Measurements from ENCODE around the gene ASPA.

ASPA gene

DNA sequence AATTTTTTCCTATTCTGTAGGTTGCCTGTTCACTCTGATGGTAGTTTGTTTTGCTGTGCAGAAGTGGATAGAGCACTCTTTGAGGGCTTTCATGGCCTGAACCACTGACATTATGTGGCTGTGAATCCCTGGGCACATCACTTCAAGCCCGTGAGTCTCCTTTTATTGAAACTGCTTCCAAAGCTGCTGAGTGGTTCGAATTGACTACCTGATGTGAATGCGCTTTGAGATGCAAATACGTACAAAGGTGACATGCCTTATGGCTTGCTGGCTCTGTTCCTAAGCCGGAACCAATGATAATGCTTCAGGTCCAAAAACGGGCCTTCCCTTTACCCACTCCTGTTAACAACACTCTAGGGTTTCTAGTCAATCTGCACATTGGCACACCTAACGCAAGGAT is 34.3 kb downstream of the ASPA start:
- peaks cover 0 to 2% of the 10 kb centered on the region in 2 donors for H3K9me3 ChIP-seq (replicated peaks in 1 of 2; ENCODE audit: control insufficient read depth in 2 of 2, insufficient read depth in 1 of 2, low read depth in 1 of 2, low read length in 2 of 2)
- H2AK5ac ChIP-seq (ENCODE audit: low read depth, low read length) = no peak overlapping the region
- no peak overlapping the region for H3K4ac ChIP-seq (ENCODE audit: low read length)
- no peak overlapping the region for H4K91ac ChIP-seq (ENCODE audit: low read depth, low read length, poor library complexity)
- no peak overlapping the region for H3K14ac ChIP-seq (ENCODE audit: low read length)
- H4K8ac ChIP-seq (ENCODE audit: low read depth, low read length) = no peak overlapping the region
- H2AFZ ChIP-seq (ENCODE audit: low read length) = no peak overlapping the region
- H2BK120ac ChIP-seq (ENCODE audit: low read depth, low read length) = no peak overlapping the region
- no peak overlapping the region for H2BK5ac ChIP-seq (ENCODE audit: low read length)
- no peak overlapping the region for H2BK12ac ChIP-seq (ENCODE audit: low read length)
- H3K4me2 ChIP-seq (ENCODE audit: insufficient read depth, low read length, poor library complexity, severe bottlenecking) = no peak overlapping the region
- no peaks in the 10 kb centered on the region for H3K79me1 ChIP-seq (ENCODE audit: low read depth, low read length)
- no peak overlapping the region for H3K27ac ChIP-seq (replicated peaks; ENCODE audit: low read length)
- no peak overlapping the region for H2BK15ac ChIP-seq (ENCODE audit: low read length)
- H3K4me3 ChIP-seq (ENCODE audit: low read length in 2 of 2) = no peak overlapping the region
- no peak for DNase-seq (ENCODE audit: low spot score)
- no peak overlapping the region for H3K23ac ChIP-seq (ENCODE audit: low read depth, low read length, poor library complexity)
- H3K27me3 ChIP-seq (ENCODE audit: control insufficient read depth in 3 of 3, insufficient read depth in 3 of 3, low read depth in 1 of 3, low read length in 3 of 3) = no peaks in the 10 kb centered on the region
- peaks cover 0 to 8% of the 10 kb centered on the region in 2 donors for H3K36me3 ChIP-seq (replicated peaks in 1 of 2; ENCODE audit: control insufficient read depth in 2 of 2, insufficient read depth in 2 of 2, low read length in 2 of 2)
- H3K9ac ChIP-seq (ENCODE audit: low read depth, low read length, poor library complexity) = no peak overlapping the region
- no CpG with 5 or more reads among the region's 7 CpGs for WGBS, 2 donors (ENCODE audit: extremely low coverage in 2 of 2, insufficient read length in 2 of 2, insufficient replicate concordance in 1 of 2)
- peaks cover 17 to 19% of the 10 kb centered on the region in 2 donors for H3K4me1 ChIP-seq (ENCODE audit: control insufficient read depth in 2 of 2, insufficient read depth in 1 of 2, low read depth in 1 of 2, low read length in 2 of 2)
- H3K18ac ChIP-seq (ENCODE audit: low read length) = no peak overlapping the region

DNA sequence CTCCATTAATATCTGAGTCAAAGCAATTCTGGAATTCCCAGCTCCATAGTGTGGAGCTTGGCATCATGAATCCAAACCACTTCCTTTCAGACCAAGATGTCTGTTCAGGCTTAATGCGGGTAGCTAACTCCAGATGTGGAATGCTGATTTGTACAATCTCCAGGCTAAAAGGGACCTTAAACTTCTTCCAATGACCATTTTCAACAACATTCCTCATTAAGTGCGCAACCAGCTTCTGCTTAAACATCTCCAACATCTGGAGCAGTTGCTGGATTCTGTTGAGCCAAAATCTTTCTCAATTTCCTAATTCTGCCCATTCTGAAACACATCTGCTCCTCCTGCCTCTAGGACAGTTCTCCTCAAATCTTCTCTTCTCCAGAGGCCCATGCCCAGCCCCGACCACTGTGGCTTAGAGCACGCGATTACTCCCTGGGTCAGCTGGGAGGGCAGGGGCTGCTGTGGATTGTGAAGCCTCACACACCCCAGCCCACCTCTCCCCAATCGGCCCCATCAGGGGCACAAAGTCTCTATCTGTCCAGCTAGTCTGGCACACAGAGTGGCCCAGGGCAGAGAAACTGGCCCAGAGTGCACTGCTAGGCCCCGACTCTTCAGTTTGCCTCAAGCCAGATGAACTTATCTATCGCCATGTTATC is 36.2 kb downstream of the ASPA start:
- no peak overlapping the region for H3K9ac ChIP-seq (ENCODE audit: low read depth, low read length, poor library complexity)

DNA sequence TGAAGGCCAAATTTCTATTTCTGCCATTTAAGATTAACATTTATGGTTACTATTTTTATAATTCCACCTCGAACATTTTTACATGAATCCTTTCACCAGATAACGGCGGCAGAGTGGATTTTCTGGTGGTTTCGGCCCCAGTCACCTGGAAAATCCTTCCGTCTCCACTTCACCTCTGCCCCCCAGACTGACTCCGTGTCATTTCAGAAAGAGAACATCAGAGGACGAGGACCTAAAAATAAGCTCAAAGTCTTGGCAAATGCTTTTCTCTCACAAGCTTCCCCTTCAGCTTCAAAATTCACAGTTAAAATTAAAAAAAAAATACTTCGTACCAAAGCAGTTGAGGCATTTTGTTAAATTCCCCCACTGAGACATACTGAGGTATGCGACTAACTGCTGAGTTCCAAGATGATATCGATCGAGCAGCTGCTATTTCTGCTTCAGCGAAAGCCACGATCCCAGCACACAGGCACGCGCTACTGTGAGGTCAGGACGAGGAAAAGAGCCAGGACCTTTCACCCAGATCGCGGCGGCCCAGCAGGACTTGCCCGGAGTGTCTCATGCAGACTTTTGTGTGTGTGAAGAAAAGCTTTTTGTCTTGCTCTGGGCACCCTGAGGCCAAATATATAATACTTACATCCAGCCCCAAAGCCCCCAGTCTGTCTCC is 36.8 kb downstream of the ASPA start:
- Histone ChIP-seq H3K18ac (ENCODE audit: low read length) (peak overlapping the region; percentile 50), H2BK12ac (ENCODE audit: low read length) (no peak overlapping the region), H4K8ac (ENCODE audit: low read depth, low read length) (no peak overlapping the region), H4K91ac (ENCODE audit: low read depth, low read length, poor library complexity) (peak overlapping the region; percentile 66), H3K4me2 (ENCODE audit: insufficient read depth, low read length, poor library complexity, severe bottlenecking) (no peak overlapping the region), H3K23ac (ENCODE audit: low read depth, low read length, poor library complexity) (no peak overlapping the region), H3K36me3 (replicated peaks in 1 of 2; ENCODE audit: control insufficient read depth in 2 of 2, insufficient read depth in 2 of 2, low read length in 2 of 2) (peaks cover 0 to 8% of the 10 kb centered on the region in 2 donors), H2BK120ac (ENCODE audit: low read depth, low read length) (no peak overlapping the region), H3K4ac (ENCODE audit: low read length) (no peak overlapping the region), H2BK15ac (ENCODE audit: low read length) (no peak overlapping the region), H2BK5ac (ENCODE audit: low read length) (no peak overlapping the region), H3K14ac (ENCODE audit: low read length) (no peak overlapping the region), H3K9me3 (replicated peaks in 1 of 2; ENCODE audit: control insufficient read depth in 2 of 2, insufficient read depth in 1 of 2, low read depth in 1 of 2, low read length in 2 of 2) (peaks cover 0 to 2% of the 10 kb centered on the region in 2 donors), H3K27ac (replicated peaks; ENCODE audit: low read length) (peak overlapping the region; percentile 58), H2AK5ac (ENCODE audit: low read depth, low read length) (no peak overlapping the region), H3K9ac (ENCODE audit: low read depth, low read length, poor library complexity) (no peak overlapping the region), H3K79me1 (ENCODE audit: low read depth, low read length) (no peaks in the 10 kb centered on the region), H3K27me3 (ENCODE audit: control insufficient read depth in 3 of 3, insufficient read depth in 3 of 3, low read depth in 1 of 3, low read length in 3 of 3) (no peaks in the 10 kb centered on the region), H3K4me1 (ENCODE audit: control insufficient read depth in 2 of 2, insufficient read depth in 1 of 2, low read depth in 1 of 2, low read length in 2 of 2) (peaks cover 17 to 19% of the 10 kb centered on the region in 2 donors), H3K4me3 (ENCODE audit: low read length in 2 of 2) (no peak overlapping the region), H2AFZ (ENCODE audit: low read length) (peak overlapping the region; percentile 30)
- WGBS, 2 donors (ENCODE audit: extremely low coverage in 2 of 2, insufficient read length in 2 of 2, insufficient replicate concordance in 1 of 2) = no CpG with 5 or more reads among the region's 20 CpGs
- peak; percentile 53 for DNase-seq (ENCODE audit: low spot score)

More for the DNA sequence above, 36.2 kb downstream of the ASPA start:
- no CpG with 5 or more reads among the region's 8 CpGs for WGBS, 2 donors (ENCODE audit: extremely low coverage in 2 of 2, insufficient read length in 2 of 2, insufficient replicate concordance in 1 of 2)
- no peak overlapping the region for H3K4me2 ChIP-seq (ENCODE audit: insufficient read depth, low read length, poor library complexity, severe bottlenecking)
- H2AFZ ChIP-seq (ENCODE audit: low read length) = no peak overlapping the region
- no peak overlapping the region for H2BK120ac ChIP-seq (ENCODE audit: low read depth, low read length)
- no peak overlapping the region for H3K14ac ChIP-seq (ENCODE audit: low read length)
- H3K27ac ChIP-seq (replicated peaks; ENCODE audit: low read length) = no peak overlapping the region
- H3K23ac ChIP-seq (ENCODE audit: low read depth, low read length, poor library complexity) = no peak overlapping the region
- no peak overlapping the region for H4K8ac ChIP-seq (ENCODE audit: low read depth, low read length)
- peaks cover 17 to 19% of the 10 kb centered on the region in 2 donors for H3K4me1 ChIP-seq (ENCODE audit: control insufficient read depth in 2 of 2, insufficient read depth in 1 of 2, low read depth in 1 of 2, low read length in 2 of 2)
- no peak overlapping the region for H2BK12ac ChIP-seq (ENCODE audit: low read length)
- H3K27me3 ChIP-seq (ENCODE audit: control insufficient read depth in 3 of 3, insufficient read depth in 3 of 3, low read depth in 1 of 3, low read length in 3 of 3) = no peaks in the 10 kb centered on the region
- H3K4me3 ChIP-seq (ENCODE audit: low read length in 2 of 2) = no peak overlapping the region
- H2AK5ac ChIP-seq (ENCODE audit: low read depth, low read length) = no peak overlapping the region
- no peak for DNase-seq (ENCODE audit: low spot score)
- H2BK15ac ChIP-seq (ENCODE audit: low read length) = no peak overlapping the region
- peaks cover 0 to 8% of the 10 kb centered on the region in 2 donors for H3K36me3 ChIP-seq (replicated peaks in 1 of 2; ENCODE audit: control insufficient read depth in 2 of 2, insufficient read depth in 2 of 2, low read length in 2 of 2)
- H3K79me1 ChIP-seq (ENCODE audit: low read depth, low read length) = no peaks in the 10 kb centered on the region
- peaks cover 0 to 2% of the 10 kb centered on the region in 2 donors for H3K9me3 ChIP-seq (replicated peaks in 1 of 2; ENCODE audit: control insufficient read depth in 2 of 2, insufficient read depth in 1 of 2, low read depth in 1 of 2, low read length in 2 of 2)
- no peak overlapping the region for H2BK5ac ChIP-seq (ENCODE audit: low read length)
- peak overlapping the region; percentile 66 for H4K91ac ChIP-seq (ENCODE audit: low read depth, low read length, poor library complexity)
- no peak overlapping the region for H3K4ac ChIP-seq (ENCODE audit: low read length)
- H3K18ac ChIP-seq (ENCODE audit: low read length) = peak overlapping the region; percentile 29

DNA sequence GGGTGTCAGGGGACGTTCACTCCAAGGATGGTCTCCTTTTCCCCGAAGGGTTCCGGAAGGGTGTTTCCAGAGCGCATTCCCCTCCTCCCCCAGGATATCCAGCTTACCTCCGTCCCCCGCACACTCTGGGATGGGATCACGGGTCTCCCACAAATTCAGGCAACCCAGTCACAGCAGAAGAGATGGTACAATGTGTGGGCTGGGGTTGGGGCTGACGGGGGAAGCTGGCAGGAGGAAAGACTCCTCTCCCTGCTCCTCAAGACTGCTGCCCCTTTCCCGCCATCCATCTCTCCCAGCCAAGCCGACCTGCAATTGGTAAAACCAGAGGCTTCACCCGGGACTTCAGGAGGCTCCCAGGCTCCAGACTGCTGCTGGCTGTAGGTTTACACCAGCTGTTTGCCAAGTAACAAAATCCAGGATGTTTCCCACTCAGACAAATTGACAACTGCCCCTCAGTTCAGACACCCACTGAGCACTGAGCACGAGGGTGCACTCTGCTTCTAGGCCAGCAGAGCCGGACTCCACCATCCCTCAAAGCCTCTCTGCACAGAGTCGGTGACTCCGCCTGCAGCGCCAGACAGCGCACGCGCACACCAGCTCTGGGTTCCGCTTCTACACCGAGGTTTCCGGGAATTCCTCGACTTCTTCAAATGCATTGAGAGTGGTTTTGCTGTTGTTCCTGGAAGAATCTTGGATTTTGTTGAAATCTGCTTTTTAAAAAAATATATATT is 37.7 kb downstream of the ASPA start:
- DNase-seq (ENCODE audit: low spot score) = no peak
- Histone ChIP-seq H2BK120ac (ENCODE audit: low read depth, low read length) (no peak overlapping the region), H3K9me3 (replicated peaks in 1 of 2; ENCODE audit: control insufficient read depth in 2 of 2, insufficient read depth in 1 of 2, low read depth in 1 of 2, low read length in 2 of 2) (peaks cover 2% of the 10 kb centered on the region in 2 donors), H2BK12ac (ENCODE audit: low read length) (peak overlapping the region; percentile 89), H3K18ac (ENCODE audit: low read length) (peak overlapping the region; percentile 73), H3K4me2 (ENCODE audit: insufficient read depth, low read length, poor library complexity, severe bottlenecking) (no peak overlapping the region), H3K23ac (ENCODE audit: low read depth, low read length, poor library complexity) (no peak overlapping the region), H3K36me3 (replicated peaks in 1 of 2; ENCODE audit: control insufficient read depth in 2 of 2, insufficient read depth in 2 of 2, low read length in 2 of 2) (peaks cover 1 to 8% of the 10 kb centered on the region in 2 donors), H3K9ac (ENCODE audit: low read depth, low read length, poor library complexity) (no peak overlapping the region), H3K14ac (ENCODE audit: low read length) (no peak overlapping the region), H3K4me1 (ENCODE audit: control insufficient read depth in 2 of 2, insufficient read depth in 1 of 2, low read depth in 1 of 2, low read length in 2 of 2) (peaks cover 17 to 19% of the 10 kb centered on the region in 2 donors), H2AK5ac (ENCODE audit: low read depth, low read length) (peak overlapping the region; percentile 12), H3K4ac (ENCODE audit: low read length) (no peak overlapping the region), H2BK5ac (ENCODE audit: low read length) (no peak overlapping the region), H4K91ac (ENCODE audit: low read depth, low read length, poor library complexity) (no peak overlapping the region), H3K27me3 (ENCODE audit: control insufficient read depth in 3 of 3, insufficient read depth in 3 of 3, low read depth in 1 of 3, low read length in 3 of 3) (no peaks in the 10 kb centered on the region), H4K8ac (ENCODE audit: low read depth, low read length) (no peak overlapping the region), H2BK15ac (ENCODE audit: low read length) (no peak overlapping the region), H3K79me1 (ENCODE audit: low read depth, low read length) (no peaks in the 10 kb centered on the region), H3K4me3 (ENCODE audit: low read length in 2 of 2) (no peak overlapping the region), H2AFZ (ENCODE audit: low read length) (peak overlapping the region; percentile 30), H3K27ac (replicated peaks; ENCODE audit: low read length) (peak overlapping the region; percentile 58)
- WGBS, 2 donors (ENCODE audit: extremely low coverage in 2 of 2, insufficient read length in 2 of 2, insufficient replicate concordance in 1 of 2) = no CpG with 5 or more reads among the region's 23 CpGs
